Measurements from ENCODE around the gene IMPA2. TPM values are rescaled to one million over a fixed set of nuclear protein-coding genes. Genes with fewer than 3 reads are reported as not detected.
A peak's percentile ranks its signal among the peaks of the same experiment; 100 is the strongest.

The IMPA2 gene
- total and polyA plus RNA-seq, 2 of the 13 experiments (the other 11 are each of a cell fraction or from before 2014, with no cell fraction given): 37.8 to 71.8 TPM

DNA sequence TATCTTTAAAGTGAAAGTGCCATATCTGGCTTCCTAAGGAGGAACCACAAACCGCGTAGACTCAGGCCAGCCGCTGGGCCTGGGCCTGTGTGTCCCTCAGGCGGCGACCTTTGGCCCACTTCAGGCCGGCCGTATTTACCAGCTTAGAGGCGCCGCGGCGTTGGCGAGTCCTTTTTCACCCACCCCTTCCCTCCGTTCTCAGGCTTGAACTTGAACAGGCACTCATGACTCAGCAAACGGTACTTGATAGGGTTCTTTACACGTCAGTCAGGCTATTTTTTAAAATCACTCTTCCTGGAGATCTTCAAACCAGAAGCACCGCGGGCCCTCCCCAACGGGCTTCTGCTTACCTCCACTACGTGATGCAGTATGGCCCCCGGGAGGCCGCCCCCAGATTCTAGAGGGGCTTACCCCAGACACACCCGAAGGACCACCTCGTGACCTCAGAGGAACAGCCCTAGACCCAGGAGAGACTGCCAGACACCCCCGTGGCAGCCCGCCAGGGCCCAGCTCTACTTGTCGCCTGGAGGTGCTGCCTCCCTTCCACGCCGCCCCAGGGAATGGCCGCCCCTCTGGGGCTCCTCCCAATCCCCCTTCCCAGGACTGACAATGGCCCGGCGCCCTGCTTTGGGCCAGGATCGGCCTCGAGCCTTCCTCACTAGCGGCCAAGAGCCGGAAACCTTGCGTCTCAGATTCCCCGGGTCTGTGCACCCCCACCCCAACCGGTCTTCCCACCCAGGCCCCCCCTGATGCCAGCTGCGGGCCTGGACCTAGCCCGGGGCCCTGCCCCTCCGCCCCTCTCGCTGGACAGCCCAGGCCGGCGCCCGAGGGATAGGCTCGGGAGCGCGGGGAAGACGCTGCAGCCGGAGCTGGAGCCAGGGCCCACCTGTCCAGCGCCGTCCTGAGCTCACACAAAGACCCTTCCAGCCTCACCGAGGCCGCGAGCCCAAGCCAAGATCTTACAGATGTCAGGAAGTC, 33.8 kb upstream of the IMPA2 start (continued):
- TF ChIP-seq, protein P1, sequence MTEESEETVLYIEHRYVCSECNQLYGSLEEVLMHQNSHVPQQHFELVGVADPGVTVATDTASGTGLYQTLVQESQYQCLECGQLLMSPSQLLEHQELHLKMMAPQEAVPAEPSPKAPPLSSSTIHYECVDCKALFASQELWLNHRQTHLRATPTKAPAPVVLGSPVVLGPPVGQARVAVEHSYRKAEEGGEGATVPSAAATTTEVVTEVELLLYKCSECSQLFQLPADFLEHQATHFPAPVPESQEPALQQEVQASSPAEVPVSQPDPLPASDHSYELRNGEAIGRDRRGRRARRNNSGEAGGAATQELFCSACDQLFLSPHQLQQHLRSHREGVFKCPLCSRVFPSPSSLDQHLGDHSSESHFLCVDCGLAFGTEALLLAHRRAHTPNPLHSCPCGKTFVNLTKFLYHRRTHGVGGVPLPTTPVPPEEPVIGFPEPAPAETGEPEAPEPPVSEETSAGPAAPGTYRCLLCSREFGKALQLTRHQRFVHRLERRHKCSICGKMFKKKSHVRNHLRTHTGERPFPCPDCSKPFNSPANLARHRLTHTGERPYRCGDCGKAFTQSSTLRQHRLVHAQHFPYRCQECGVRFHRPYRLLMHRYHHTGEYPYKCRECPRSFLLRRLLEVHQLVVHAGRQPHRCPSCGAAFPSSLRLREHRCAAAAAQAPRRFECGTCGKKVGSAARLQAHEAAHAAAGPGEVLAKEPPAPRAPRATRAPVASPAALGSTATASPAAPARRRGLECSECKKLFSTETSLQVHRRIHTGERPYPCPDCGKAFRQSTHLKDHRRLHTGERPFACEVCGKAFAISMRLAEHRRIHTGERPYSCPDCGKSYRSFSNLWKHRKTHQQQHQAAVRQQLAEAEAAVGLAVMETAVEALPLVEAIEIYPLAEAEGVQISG (CRISPR knock-in tag; IDR thresholded peaks at IDR 0.05): peak; percentile 49; the same call in 1 of the 2 replicates
- TF ChIP-seq, protein P2, sequence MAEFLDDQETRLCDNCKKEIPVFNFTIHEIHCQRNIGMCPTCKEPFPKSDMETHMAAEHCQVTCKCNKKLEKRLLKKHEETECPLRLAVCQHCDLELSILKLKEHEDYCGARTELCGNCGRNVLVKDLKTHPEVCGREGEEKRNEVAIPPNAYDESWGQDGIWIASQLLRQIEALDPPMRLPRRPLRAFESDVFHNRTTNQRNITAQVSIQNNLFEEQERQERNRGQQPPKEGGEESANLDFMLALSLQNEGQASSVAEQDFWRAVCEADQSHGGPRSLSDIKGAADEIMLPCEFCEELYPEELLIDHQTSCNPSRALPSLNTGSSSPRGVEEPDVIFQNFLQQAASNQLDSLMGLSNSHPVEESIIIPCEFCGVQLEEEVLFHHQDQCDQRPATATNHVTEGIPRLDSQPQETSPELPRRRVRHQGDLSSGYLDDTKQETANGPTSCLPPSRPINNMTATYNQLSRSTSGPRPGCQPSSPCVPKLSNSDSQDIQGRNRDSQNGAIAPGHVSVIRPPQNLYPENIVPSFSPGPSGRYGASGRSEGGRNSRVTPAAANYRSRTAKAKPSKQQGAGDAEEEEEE (CRISPR knock-in tag; IDR thresholded peaks at IDR 0.05; ENCODE audit: borderline replicate concordance): no peak
- TF ChIP-seq ZNF143 (CRISPR knock-in tag; IDR thresholded peaks at IDR 0.05): no peak
- no peak for TF ChIP-seq ZNF724P (CRISPR knock-in tag; IDR thresholded peaks at IDR 0.05; ENCODE audit: borderline replicate concordance)
- no peak for TF ChIP-seq ETV6 (CRISPR knock-in tag; conservative IDR thresholded peaks at IDR 0.05)
- TF ChIP-seq ATRX (CRISPR knock-in tag; IDR thresholded peaks at IDR 0.05; ENCODE audit: borderline replicate concordance): no peak
- TF ChIP-seq ZNF225 (CRISPR knock-in tag; IDR thresholded peaks at IDR 0.05): no peak
- no peak for TF ChIP-seq NR1H2 (CRISPR knock-in tag; IDR thresholded peaks at IDR 0.05; ENCODE audit: borderline replicate concordance, low read depth)
- TF ChIP-seq PAWR (CRISPR knock-in tag; IDR thresholded peaks at IDR 0.05; ENCODE audit: borderline replicate concordance): no peak
- TF ChIP-seq HOXD1 (CRISPR knock-in tag; IDR thresholded peaks at IDR 0.05): no peak
- no peak for TF ChIP-seq HOXA5 (CRISPR knock-in tag; IDR thresholded peaks at IDR 0.05)
- TF ChIP-seq PCBP2 (optimal IDR thresholded peaks at IDR 0.05; ENCODE audit: low read depth, low read length, poor library complexity, severe bottlenecking): no peak
- peak; percentile 86 for TF ChIP-seq XRCC5 (optimal IDR thresholded peaks at IDR 0.05; ENCODE audit: low read length)
- TF ChIP-seq YEATS4 (CRISPR knock-in tag; IDR thresholded peaks at IDR 0.05; ENCODE audit: borderline replicate concordance): no peak; the same call in 1 of the 2 replicates
- TF ChIP-seq KDM3A (CRISPR knock-in tag; IDR thresholded peaks at IDR 0.05; ENCODE audit: low read depth): peak; percentile 87
- TF ChIP-seq THYN1 (CRISPR knock-in tag; IDR thresholded peaks at IDR 0.05; ENCODE audit: borderline replicate concordance, low read depth): no peak
- no peak for TF ChIP-seq SSRP1 (CRISPR knock-in tag; IDR thresholded peaks at IDR 0.05)
- TF ChIP-seq, protein P3, sequence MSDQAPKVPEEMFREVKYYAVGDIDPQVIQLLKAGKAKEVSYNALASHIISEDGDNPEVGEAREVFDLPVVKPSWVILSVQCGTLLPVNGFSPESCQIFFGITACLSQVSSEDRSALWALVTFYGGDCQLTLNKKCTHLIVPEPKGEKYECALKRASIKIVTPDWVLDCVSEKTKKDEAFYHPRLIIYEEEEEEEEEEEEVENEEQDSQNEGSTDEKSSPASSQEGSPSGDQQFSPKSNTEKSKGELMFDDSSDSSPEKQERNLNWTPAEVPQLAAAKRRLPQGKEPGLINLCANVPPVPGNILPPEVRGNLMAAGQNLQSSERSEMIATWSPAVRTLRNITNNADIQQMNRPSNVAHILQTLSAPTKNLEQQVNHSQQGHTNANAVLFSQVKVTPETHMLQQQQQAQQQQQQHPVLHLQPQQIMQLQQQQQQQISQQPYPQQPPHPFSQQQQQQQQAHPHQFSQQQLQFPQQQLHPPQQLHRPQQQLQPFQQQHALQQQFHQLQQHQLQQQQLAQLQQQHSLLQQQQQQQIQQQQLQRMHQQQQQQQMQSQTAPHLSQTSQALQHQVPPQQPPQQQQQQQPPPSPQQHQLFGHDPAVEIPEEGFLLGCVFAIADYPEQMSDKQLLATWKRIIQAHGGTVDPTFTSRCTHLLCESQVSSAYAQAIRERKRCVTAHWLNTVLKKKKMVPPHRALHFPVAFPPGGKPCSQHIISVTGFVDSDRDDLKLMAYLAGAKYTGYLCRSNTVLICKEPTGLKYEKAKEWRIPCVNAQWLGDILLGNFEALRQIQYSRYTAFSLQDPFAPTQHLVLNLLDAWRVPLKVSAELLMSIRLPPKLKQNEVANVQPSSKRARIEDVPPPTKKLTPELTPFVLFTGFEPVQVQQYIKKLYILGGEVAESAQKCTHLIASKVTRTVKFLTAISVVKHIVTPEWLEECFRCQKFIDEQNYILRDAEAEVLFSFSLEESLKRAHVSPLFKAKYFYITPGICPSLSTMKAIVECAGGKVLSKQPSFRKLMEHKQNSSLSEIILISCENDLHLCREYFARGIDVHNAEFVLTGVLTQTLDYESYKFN (CRISPR knock-in tag; conservative IDR thresholded peaks at IDR 0.05): peak; percentile 68

All from HepG2 (cell line).